ENCODE measurements around the gene TMEM43. TPM values are rescaled to one million over a fixed set of nuclear protein-coding genes. Genes with fewer than 3 reads are reported as not detected.

The TMEM43 gene
- polyA plus RNA-seq, 3 donors = 55.4 to 69.7 (median 66.7) TPM

GRCh38 chr3:14154895-14155440 is 30.1 kb downstream of the TMEM43 start:
- H3K27ac ChIP-seq (ENCODE audit: low read depth in 1 of 2, low read length in 2 of 2) = no peak overlapping the region
- H3K79me2 ChIP-seq (ENCODE audit: insufficient read depth, low read length) = no peaks in the 10 kb centered on the region
- H3K27me3 ChIP-seq (ENCODE audit: control insufficient read depth in 2 of 2, insufficient read depth in 2 of 2, low read length in 2 of 2) = no peaks in the 10 kb centered on the region
- peak overlapping the region in 4 of 7 donors; percentile 34 to 72 (median 66) for H3K27ac Mint-ChIP-seq
- no peak for TF ChIP-seq CTCF (IDR thresholded peaks at IDR 0.05)
- H3K36me3 ChIP-seq (replicated peaks in 1 of 2; ENCODE audit: control insufficient read depth in 1 of 2, insufficient read depth in 2 of 2, low read length in 2 of 2) = peaks cover 54 to 81% of the 10 kb centered on the region in 2 donors
- peaks cover 0 to 1% (median 0%) of the 10 kb centered on the region in 7 donors for H3K9me3 Mint-ChIP-seq
- no peak for DNase-seq
- no peak overlapping the region for H3K4me2 ChIP-seq (replicated peaks; ENCODE audit: extremely low read depth, low read length, poor library complexity, severe bottlenecking)
- 72% methylated on average over 7 of the region's 7 CpGs for WGBS (ENCODE audit: insufficient coverage)
- peaks cover 0 to under 1% (median 0%) of the 10 kb centered on the region in 3 donors for H3K27me3 Mint-ChIP-seq (ENCODE audit: low read depth in 3 of 3)
- no peaks in the 10 kb centered on the region for H3K4me1 ChIP-seq (ENCODE audit: control insufficient read depth in 1 of 2, insufficient read depth in 2 of 2, low read length in 2 of 2)
- intact Hi-C loops (cut with micrococcal nuclease) = no loop called here
- no peak overlapping the region for H3K4me3 ChIP-seq (replicated peaks in 1 of 3; ENCODE audit: low read depth in 2 of 3, low read length in 3 of 3)
- peaks cover 77 to 79% of the 10 kb centered on the region in 2 donors for H3K36me3 Mint-ChIP-seq
- H3K4me1 Mint-ChIP-seq = peaks cover 2% of the 10 kb centered on the region
- no peak overlapping the region for H2AFZ ChIP-seq (ENCODE audit: insufficient read depth, low read depth, low read length, poor library complexity, severe bottlenecking)
- H4K20me1 ChIP-seq (ENCODE audit: insufficient read depth, low read length) = no peaks in the 10 kb centered on the region
- no peak overlapping the region for H3K9ac ChIP-seq (ENCODE audit: insufficient read depth, low read length, poor library complexity, severe bottlenecking)
- no peak overlapping the region for H3K4me3 Mint-ChIP-seq
- H3K9me3 ChIP-seq (replicated peaks in 1 of 2; ENCODE audit: control insufficient read depth in 1 of 2, insufficient read depth in 1 of 2, low read length in 2 of 2) = no peaks in the 10 kb centered on the region

- peaks cover 0 to 5% of the 10 kb centered on the region in 2 donors for H3K9me3 ChIP-seq (replicated peaks in 1 of 2; ENCODE audit: control insufficient read depth in 1 of 2, insufficient read depth in 1 of 2, low read length in 2 of 2)
- H3K9ac ChIP-seq (ENCODE audit: insufficient read depth, low read length, poor library complexity, severe bottlenecking) = no peak overlapping the region
- peaks cover 60 to 87% of the 10 kb centered on the region in 2 donors for H3K36me3 ChIP-seq (replicated peaks in 1 of 2; ENCODE audit: control insufficient read depth in 1 of 2, insufficient read depth in 2 of 2, low read length in 2 of 2)
- H3K27ac Mint-ChIP-seq = peak overlapping the region in 5 of 7 donors; percentile 5 to 58 (median 34)
- peaks cover 84% of the 10 kb centered on the region in 2 donors for H3K36me3 Mint-ChIP-seq
- H3K9me3 Mint-ChIP-seq = peaks cover 0 to 6% (median 4%) of the 10 kb centered on the region in 7 donors
- no peak overlapping the region for H3K4me3 ChIP-seq (replicated peaks in 1 of 3; ENCODE audit: low read depth in 2 of 3, low read length in 3 of 3)
- H3K4me3 Mint-ChIP-seq = no peak overlapping the region
- H3K27me3 ChIP-seq (ENCODE audit: control insufficient read depth in 2 of 2, insufficient read depth in 2 of 2, low read length in 2 of 2) = no peaks in the 10 kb centered on the region
- no peaks in the 10 kb centered on the region for H4K20me1 ChIP-seq (ENCODE audit: insufficient read depth, low read length)
- H3K4me1 ChIP-seq (ENCODE audit: control insufficient read depth in 1 of 2, insufficient read depth in 2 of 2, low read length in 2 of 2) = no peaks in the 10 kb centered on the region
- no peak overlapping the region for H3K4me2 ChIP-seq (replicated peaks; ENCODE audit: extremely low read depth, low read length, poor library complexity, severe bottlenecking)
- H3K4me1 Mint-ChIP-seq = peaks cover 2% of the 10 kb centered on the region
- H2AFZ ChIP-seq (ENCODE audit: insufficient read depth, low read depth, low read length, poor library complexity, severe bottlenecking) = no peak overlapping the region
- intact Hi-C loops (cut with micrococcal nuclease) = no loop called here
- no peak for DNase-seq
- no peaks in the 10 kb centered on the region for H3K27me3 Mint-ChIP-seq (ENCODE audit: low read depth in 3 of 3)
- WGBS (ENCODE audit: insufficient coverage) = 100% methylated on average over 7 of the region's 7 CpGs
- no peak for TF ChIP-seq CTCF (IDR thresholded peaks at IDR 0.05)
- H3K27ac ChIP-seq (ENCODE audit: low read depth in 1 of 2, low read length in 2 of 2) = no peak overlapping the region
- H3K79me2 ChIP-seq (ENCODE audit: insufficient read depth, low read length) = no peaks in the 10 kb centered on the region
These were observed 31.3 kb downstream of the TMEM43 start for GRCh38 chr3:14156201-14156600.

Data from CD14-positive monocyte (primary cell).